Measurements from ENCODE around the gene ERCC3.

DNA sequence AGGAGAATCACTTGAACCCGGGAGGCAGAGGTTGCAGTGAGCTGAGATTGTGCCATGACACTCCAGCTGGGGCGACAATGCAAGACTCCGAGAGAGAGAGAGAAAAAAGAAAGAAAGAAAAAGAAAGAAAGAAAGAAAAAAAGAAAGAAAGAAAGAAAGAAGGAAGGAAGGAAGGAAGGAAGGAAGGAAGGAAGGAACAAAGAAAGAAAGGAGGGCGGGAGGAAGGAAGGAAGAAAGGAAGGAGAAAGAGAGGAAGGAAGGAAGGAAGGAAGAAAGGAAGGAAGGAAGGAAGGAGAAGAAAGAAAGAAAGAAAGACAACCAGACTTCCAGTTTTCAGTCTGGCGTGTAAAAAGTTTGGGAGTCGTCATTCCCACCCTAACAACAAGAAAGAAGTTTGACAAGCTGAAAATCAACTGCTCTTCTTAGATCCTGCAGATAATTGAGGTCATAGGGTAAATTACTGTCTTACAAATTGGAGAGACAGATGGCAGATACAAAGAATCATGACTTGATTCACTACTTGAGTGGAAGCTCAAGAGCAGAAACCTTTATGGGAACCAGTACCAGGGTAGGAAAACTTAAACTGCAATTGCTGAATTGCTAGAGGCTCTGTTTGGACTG lies 58.8 kb downstream of the ERCC3 start:
- TF ChIP-seq, protein P1, sequence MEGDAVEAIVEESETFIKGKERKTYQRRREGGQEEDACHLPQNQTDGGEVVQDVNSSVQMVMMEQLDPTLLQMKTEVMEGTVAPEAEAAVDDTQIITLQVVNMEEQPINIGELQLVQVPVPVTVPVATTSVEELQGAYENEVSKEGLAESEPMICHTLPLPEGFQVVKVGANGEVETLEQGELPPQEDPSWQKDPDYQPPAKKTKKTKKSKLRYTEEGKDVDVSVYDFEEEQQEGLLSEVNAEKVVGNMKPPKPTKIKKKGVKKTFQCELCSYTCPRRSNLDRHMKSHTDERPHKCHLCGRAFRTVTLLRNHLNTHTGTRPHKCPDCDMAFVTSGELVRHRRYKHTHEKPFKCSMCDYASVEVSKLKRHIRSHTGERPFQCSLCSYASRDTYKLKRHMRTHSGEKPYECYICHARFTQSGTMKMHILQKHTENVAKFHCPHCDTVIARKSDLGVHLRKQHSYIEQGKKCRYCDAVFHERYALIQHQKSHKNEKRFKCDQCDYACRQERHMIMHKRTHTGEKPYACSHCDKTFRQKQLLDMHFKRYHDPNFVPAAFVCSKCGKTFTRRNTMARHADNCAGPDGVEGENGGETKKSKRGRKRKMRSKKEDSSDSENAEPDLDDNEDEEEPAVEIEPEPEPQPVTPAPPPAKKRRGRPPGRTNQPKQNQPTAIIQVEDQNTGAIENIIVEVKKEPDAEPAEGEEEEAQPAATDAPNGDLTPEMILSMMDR (IDR thresholded peaks at IDR 0.05): no peak
- no peak for TF ChIP-seq EZH2 (IDR thresholded peaks at IDR 0.05)
- TF ChIP-seq EZH2phosphoT487 (IDR thresholded peaks at IDR 0.05): no peak
